A549 (cell line): ENCODE data around the gene ATG101.

Experiments
- HDAC2 ChIP-seq: fragments of 200-600 bp; sonication (generic); IDR thresholded peaks from 2 replicates; pipeline ENCODE4 v1.6.1; 2016
- RNF2 ChIP-seq: fragments of 200-600 bp; sonication (generic); IDR thresholded peaks from 2 replicates; pipeline ENCODE4 v1.6.1; 2016; ENCODE audit warnings: low read depth, mild to moderate bottlenecking, antibody characterized with exemption, moderate library complexity, borderline replicate concordance

- TF ChIP-seq HDAC2 (no peak), RNF2 (no peak)
Observed at GRCh38 chr12:52056801-52057637, 12.8 kb upstream of the ATG101 start.
